T-helper 9 cell (primary cell): ENCODE measurements around the gene BCLAF1.
A peak's percentile ranks its signal among the peaks of the same experiment; 100 is the strongest.
"Not testable (repeated sequence)": the region's sequence is repeated elsewhere in the genome, so short reads cannot be mapped to it uniquely, and the experiment has no call there.

Experiments used
- DNase-seq: peaks from one replicate; pipeline ENCODE4 v3.0.0-alpha.2; 2020

BCLAF1 gene

DNA sequence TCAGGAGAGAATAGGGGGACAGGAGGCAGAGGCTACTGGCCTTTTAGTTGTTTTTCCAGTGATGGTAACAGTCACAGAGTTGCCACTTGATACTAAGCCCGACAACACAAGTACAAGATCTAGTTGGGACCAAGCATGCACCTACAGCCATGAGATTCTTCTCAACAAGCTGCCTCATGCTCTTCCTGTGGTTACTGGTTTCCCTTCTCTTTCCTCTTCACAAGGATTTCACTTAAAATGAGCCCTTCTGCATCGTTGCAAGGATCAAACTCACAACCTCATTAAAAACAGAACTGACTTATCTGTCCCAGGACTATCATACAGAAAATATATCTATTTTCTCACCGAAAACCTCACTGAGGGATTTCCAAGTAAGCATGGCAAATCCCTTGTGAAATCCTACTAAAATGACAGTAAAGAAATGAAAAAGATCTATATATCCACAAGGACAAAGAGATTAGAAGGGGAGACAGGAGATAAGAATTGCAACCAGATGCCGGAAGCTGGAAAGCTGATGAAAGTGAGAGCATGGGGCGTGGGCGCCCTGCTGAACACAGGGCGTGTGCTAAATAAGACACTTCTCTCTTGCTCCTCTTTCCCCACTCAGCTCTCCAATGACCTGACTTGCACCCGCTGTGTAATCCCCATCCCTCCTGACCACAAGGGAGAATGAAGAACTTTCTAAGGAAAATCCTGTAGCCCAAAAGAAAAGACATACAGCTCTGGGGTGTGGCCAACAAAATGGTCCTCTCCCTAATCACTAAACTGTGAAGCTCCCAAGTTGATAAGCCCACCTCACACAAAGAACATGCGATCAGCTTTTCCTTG, 53.0 kb downstream of the BCLAF1 start:
- DNase-seq, result no peak

DNA sequence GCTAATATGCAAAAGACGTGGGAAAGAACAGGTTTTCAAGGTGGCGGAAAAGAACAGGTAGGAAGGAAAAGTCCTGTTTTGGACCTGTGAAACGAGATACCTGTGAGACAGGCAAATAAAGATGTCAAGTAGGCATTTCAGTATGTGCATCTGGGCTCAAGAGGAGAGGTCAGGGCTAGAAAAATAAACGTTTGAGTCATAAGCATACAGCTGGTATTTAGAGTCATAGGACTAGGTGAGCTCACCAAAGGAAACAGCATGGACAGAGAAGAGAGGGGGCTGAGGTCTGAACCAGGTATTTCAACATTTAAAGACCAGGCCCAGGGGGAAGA, 54.4 kb downstream of the BCLAF1 start:
- no peak for DNase-seq

DNA sequence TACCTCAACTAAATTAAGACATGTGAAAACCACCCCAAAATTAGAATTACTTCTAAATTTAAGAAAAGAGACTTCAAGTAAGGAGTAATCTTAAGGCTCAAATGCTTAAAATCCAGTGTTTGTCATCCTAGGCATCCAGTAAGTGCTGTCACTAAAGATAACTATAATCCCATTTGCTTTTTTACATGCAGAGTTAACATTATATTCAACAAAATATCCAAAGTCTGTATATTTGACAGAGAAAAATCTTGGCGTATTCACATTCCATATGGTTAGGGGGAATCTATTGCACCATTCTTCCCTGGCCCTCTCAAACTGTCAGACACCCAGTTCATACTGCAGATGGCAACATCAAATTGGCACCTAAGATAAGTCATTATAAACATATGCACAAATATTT, 56.9 kb downstream of the BCLAF1 start:
- no peak for DNase-seq

DNA sequence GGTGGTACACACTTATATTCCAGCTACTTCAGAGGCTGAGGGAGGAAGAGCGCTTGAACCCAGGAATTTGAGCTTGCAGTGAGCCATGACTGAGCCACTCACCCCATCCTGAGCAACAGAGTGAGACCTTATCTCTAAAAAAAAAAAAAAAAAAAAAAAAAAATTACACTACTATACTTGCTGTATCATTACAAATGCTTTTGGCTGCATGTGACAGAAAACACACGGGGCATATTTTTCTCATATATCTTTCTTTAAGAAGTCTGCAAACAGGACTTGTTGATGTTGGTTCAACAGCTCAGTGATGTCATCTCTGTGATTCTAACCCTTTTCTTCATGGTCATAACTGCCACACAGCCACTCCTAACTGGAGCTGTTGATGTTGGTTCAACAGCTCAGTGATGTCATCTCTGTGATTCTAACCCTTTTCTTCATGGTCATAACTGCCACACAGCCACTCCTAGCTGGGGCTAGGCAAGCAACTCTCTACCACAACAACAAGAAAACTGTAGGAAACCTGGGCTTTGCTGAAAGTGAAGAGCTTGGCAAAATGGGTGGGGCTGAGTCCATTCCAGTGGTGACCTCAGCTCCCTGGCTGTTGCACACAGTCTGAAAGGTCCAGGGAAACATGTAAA, 59.3 kb downstream of the BCLAF1 start:
- DNase-seq, result no peak

DNA sequence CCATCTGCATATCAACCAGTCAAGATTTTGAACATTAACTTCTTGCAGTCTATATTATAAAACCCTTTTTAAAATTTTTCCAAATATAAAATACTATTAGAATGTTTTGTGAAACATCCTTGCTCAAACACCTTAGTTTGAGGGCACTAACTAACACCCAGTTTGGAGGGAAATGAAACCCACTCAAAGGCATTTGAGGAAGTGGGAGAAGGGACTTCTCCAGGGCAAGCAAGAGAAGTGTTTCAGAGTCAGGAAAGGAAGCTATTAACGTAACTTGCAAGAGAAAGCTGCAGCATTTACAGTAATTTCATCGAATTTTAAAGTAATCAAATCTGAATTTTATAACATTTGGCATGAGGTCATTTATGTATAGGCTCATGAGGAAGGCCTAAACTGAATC, 60.8 kb downstream of the BCLAF1 start:
- DNase-seq, result no peak

DNA sequence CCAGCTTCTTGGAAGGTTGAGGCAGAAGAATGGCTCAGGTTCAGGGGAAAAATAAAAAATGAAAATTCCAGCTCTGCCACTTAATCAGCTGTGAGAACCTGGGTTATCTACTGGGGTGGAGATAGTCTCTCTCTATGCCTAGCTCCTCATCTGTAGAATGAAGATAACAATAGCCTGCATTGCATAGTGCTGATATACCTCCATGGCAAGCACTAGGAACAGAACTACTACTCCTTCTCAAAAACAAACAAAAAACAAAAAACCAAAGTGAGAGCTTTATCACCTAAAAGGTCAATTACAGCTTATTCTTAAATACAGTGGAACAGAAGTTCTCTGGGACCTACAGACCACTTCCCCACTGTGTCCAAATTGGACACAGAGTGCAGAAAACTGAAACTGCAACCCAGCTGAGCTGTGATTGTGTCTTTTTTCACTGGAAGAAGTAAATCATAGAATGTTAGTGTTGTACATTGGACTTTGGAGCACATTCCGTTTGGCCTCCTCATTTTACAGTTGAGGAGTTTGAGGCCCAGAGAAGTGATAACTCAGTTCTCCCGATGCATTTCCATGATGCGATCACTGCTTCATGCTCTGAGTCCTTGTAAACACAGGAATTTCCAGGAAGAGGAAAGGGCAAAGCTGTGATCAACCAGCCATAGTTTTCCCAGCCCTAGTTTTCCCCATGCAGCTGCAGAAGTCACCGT, 62.8 kb downstream of the BCLAF1 start:
- no peak for DNase-seq

DNA sequence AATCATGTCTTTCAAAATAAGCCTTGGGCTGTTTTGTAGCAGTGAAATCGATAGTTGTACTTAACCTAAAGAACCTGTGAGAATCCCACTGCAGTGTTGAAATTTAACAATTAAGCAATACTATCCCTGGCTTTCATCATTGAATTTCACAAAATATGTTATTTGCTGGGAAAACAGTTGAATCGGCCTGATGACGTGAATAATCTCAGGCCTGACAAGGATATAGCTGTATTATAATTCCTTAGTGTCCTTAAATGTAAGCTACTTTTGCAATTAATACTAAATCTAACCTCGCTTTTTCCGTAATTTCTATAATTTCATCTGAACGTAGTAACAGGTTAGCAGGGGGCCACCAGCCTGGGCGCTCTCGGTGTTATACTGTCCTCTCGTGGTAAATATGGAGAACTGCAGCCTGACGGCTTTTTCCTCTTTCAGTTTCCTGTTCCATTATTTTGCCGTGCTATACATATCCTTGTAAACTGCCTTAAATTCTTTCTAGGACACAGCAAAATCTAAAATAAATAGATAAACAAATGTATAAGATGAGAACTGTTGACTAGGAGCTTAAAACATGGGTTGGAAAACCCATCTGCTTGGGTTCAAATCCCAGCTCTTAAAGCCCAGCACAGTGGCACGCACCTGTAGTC, 63.5 kb downstream of the BCLAF1 start:
- DNase-seq, result peak; percentile 46

DNA sequence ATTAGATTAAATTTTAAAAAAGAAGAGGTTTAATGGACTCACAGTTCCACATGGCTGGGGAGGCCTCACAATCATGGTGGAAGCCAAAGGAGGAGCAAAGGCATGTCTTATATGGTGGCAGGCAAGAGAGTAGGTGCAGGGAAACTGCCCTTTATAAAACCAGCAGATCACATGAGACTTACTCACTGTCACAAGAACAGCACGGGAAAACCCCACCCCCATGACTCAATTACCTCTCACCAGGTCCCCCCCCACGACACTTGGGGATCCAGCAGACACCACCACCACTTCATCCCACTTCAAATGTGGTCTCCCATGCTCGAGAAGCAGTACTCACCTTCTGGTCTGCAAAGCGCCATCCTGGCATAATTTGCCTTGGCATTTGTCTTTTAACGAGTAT, 64.2 kb downstream of the BCLAF1 start:
- no peak for DNase-seq

DNA sequence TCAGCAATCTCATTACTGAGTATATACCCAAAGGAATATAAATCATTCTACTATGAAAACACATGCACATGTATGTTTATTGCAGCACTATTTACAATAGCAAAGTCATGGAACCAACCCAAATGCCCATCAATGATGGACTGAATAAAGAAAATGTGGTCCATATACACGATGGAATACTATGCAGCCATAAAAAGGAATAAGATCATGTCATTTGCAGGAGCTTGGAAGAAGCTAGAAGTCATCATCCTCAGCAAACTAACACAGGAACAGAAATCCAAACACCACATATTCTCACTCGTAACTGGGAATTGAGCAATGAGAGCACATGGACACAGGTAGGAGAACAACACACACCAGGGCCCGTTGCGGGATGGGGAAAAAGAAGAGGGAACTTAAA, 64.7 kb downstream of the BCLAF1 start:
- DNase-seq, result not testable (repeated sequence)

DNA sequence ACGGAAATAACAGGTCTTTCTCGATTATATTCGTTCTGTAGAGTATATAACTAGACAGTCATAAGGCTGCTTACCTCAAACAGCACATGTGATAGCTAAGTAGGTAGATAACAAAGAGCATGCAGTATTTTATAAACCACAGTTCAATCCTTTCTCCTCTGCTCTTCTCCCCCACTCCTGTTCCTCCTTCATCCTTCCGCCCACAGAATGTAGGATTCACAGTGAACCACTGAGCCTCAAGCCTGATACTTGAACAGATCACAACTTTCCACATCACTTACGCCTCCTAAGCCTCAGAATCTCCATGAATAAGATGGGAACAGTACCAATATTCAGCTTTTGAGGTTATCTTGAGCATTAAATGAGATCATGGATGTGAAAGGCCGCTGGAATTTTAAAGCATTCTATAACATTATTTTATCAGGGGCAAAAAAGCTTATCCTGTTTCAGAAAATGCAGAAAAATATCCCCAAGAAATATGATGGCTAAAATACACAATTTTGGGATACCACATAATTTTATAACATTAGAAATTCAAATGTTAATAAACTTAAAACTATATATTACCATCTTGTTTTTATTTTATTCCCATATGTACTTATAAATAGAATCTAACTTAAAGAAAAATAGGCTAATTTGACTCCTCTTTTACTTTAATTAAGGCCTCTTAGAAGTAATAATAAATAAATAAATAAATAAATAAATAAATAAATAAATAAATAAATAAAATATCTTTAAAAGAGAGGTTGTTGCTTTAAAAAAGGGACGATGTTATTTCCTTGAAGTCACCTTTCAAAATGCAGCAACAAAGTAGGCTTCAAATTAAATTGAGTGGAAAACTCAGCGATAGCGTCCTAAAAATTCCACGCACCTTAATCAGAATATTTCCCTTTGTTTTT, 72.9 kb downstream of the BCLAF1 start:
- no peak for DNase-seq

DNA sequence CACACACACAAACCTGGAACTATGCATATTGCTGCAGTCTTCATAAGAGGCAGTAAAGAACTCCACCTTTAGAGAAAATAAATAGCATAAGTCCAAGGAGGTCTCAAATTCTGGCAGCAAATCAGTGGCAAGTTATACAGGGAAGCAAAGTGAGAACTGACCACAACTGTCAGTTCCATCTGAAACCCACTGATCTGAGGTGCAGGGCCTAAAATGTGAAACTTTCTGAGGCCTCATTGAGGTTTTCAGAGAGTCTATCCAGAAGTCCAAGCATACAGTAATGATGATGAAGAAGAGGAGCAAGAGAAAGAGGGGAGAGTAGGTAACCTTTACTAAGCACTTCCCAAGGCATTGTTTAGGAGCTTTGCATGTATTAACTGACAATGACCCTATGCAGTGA, 75.8 kb downstream of the BCLAF1 start:
- DNase-seq, result no peak

DNA sequence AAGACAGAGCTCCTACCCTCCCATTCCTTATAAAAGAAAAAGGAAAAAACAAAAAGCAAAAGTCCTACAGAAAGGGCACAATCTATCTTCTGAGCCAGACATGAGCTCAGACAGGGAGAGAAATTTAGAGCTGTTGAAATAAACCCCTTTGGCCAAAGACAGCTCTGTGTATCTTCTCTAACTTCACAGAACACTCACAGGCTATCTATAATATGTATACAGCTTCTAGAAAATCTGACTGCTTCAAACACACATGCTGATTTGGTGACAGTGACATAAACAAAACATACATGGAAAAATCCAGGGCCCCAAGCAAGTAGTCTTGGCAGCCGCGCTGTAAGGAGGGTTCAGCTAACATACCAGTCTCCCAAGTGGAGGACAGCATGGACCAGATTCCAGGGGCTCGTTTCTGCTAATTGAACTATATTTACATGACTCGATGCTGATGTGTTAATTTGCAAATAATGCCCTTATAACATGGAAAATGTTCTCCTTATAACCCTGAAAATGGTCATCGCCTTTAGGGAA, 76.6 kb downstream of the BCLAF1 start:
- DNase-seq, result no peak

DNA sequence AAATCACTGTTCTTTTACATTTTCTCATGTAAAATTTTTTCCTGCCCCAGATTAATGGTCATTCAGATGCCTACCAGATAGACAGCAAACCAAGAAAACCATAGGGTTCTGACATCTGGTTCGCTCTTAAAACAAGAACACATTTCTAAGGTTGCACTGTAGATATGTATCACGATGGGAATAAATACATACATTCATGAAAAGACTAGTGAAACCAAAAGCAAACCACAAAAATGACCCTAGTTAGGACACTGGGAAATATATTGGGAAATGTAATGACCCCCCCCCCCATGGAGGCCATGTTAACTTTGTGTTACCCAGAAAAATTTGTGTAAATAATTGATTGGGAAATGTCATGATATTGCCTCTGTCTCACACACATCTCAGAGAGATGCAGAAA, 77.0 kb downstream of the BCLAF1 start:
- no peak for DNase-seq

DNA sequence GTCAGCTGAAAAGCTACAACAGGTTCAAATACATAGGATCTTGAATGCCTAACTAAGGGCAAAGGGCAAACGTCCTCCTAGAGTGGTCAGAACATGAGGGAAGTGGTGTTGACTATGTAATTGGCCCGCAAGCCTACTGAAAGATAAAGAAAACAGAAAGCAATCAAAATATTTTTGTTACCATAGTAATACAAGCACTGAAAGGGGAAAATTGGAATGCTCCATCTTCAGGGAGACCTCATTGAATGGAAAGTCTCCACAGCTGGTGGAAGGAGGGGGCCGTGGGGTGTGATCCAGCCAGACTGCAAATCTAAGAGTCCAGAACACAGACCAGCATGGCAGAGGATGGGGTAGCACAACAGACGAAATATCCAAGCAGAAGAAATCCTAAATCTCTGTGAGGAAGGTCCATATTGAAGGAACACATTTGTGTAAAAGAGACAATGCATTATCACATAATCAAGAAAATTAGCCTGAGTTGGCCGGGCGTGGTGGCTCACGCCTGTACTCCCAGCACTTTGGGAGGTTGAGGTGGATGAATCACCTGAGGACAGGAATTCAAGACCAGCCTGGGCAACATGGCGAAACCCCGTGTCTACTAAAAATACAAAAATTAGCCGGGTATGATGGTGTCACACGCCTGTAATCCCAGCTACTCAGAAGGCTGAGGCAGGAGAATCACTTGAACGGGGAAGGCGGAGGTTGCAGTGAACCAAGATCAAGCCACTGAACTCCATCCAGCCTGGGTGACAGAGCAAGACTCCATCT, 79.1 kb downstream of the BCLAF1 start:
- no peak for DNase-seq

DNA sequence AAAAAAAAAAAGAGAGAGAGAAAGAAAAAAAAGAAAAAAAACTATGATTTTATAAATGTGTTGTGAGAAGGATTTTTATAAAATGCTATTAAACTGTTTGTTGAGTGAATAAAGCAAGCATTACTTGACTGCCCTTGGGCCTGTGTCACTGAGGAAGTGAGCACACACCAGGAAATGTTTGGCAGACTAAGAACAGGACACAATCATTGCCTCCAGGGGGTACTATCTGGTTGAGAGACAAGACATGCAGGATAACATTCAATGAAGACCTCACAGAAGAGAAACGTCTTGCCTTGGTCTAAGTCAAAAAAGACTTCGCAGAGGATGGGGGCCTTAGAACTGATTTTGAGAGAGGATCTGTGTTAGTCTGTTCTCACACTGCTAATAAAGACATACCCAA, 80.2 kb downstream of the BCLAF1 start:
- no peak for DNase-seq

DNA sequence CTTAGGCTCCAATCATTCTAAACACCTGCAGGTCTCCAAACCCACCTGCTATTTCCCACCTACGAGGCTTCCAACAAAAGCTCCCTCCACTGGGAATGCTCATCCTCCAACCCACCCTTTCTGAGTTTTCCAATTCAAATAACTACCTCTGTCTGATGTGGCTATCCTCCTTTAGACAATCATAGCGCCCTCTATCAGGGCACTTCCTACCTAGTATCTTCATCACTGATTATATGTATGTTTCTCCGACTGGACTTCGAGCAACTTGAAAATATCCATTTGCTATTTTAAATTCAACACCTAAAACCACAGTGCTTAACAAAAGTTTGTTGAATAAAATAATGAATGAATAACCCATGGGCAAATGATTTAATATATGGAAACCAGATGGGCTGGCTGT, 80.9 kb downstream of the BCLAF1 start:
- DNase-seq, result no peak
